Sigmoid colon (tissue), 7 donors: ENCODE measurements around the gene HMOX1. TPM values are rescaled to one million over a fixed set of nuclear protein-coding genes. Genes with fewer than 3 reads are reported as not detected.

Experiments
- DNase-seq: peaks from one replicate; pipeline ENCODE4 v3.0.0-alpha.2; 2019
- H3K27ac ChIP-seq, 4 donors: fragments of 200-600 bp; sonication (generic); one replicate each; pipeline ENCODE4 v1.5.1; 2016 to 2019; ENCODE audit warnings: mild to moderate bottlenecking in 1 of 4
- H3K27me3 ChIP-seq, 3 donors: fragments of 200-600 bp; sonication (generic); one replicate each; pipeline ENCODE4 v1.5.1; 2019; ENCODE audit warnings: mild to moderate bottlenecking in 1 of 3
- H3K36me3 ChIP-seq, 4 donors: fragments of 200-600 bp; sonication (generic); one replicate each; pipeline ENCODE4 v1.5.1; 2016 to 2019
- H3K4me1 ChIP-seq, 4 donors: fragments of 200-600 bp; sonication (generic); one replicate each; pipeline ENCODE4 v1.5.1; 2017 to 2019
- H3K4me3 ChIP-seq, 4 donors: fragments of 200-600 bp; sonication (generic); one replicate each; pipeline ENCODE4 v1.5.1; 2017 to 2019; ENCODE audit warnings: mild to moderate bottlenecking in 2 of 4, moderate library complexity in 1 of 4
- H3K9me3 ChIP-seq, 4 donors: fragments of 200-600 bp in 3 of 4; sonication (generic) in 3 of 4; one replicate each; pipeline versions ENCODE4 v1.5.1 to v1.6.1; 2013 to 2019
- EP300 ChIP-seq, 4 donors: sonication (generic); formaldehyde crosslinking; IDR thresholded peaks; one replicate each; pipeline ENCODE4 v1.6.1; 2017; ENCODE audit warnings: antibody characterized with exemption in 4 of 4
- POLR2A ChIP-seq, 2 donors: fragments of 450-650 bp; IDR thresholded peaks; one replicate each; pipeline ENCODE4 v1.6.1; 2016; ENCODE audit warnings: antibody characterized with exemption in 2 of 2, mild to moderate bottlenecking in 2 of 2, moderate library complexity in 2 of 2
- POLR2AphosphoS5 ChIP-seq, 4 donors: sonication (generic); formaldehyde crosslinking; IDR thresholded peaks; one replicate each; pipeline ENCODE4 v1.6.1; 2017; ENCODE audit warnings: antibody characterized with exemption in 4 of 4
- WGBS, 2 donors: extraction: QIAGEN DNeasy Blood & Tissue Kit; methylation state at CpG; one replicate each; pipeline ENCODE4 v1.1.7; 2013; 5-methylcytosine and 5-hydroxymethylcytosine counted together
- intact Hi-C: fragments of 100-400 bp; cut with DNase I; formaldehyde crosslinking; loops from one replicate; pipeline ENCODE4 v1.15.1; 2023
- polyA plus RNA-seq, 3 donors: library from polyadenylated mRNA; stranded (reverse); fragments of 200-250 nt; gene quantifications; one replicate each; pipeline ENCODE4 v1.2.3, GENCODE V29; 2013
- total RNA-seq, 4 donors: library from RNA; depleted of rRNA; stranded (reverse); fragments of >200 nt; gene quantifications; one replicate each; pipeline ENCODE4 v1.1.0, GENCODE V29; 2016
- TF ChIP-seq, protein P1 (sequence below), 4 experiments: fragments of 450-650 bp in 3 of 4; fragments of 200-600 bp in 1 of 4; IDR thresholded peaks; one replicate each; pipeline ENCODE4 v1.5.1; 2016 to 2019; ENCODE audit warnings: antibody characterized with exemption in 4 of 4, mild to moderate bottlenecking in 3 of 4, moderate library complexity in 2 of 4
- donor health status: healthy with polysubstance abuse.
- donor health status: Bipolar disorder and iron deficiency.
- donor health status: healthy.

HMOX1 gene
- total and polyA plus RNA-seq, 7 donors, result 5.0 to 138 (median 35.5) TPM

- 88 to 93% methylated on average over 5 of the region's 5 CpGs for WGBS, 2 donors
- H3K27me3 ChIP-seq, result no peaks in the 10 kb centered on the region
- no peaks in the 10 kb centered on the region for H3K4me1 ChIP-seq
- intact Hi-C loops, result no loop called here
- peaks cover 0 to 44% (median 10%) of the 10 kb centered on the region in 4 donors for H3K36me3 ChIP-seq
- TF ChIP-seq, protein P1, sequence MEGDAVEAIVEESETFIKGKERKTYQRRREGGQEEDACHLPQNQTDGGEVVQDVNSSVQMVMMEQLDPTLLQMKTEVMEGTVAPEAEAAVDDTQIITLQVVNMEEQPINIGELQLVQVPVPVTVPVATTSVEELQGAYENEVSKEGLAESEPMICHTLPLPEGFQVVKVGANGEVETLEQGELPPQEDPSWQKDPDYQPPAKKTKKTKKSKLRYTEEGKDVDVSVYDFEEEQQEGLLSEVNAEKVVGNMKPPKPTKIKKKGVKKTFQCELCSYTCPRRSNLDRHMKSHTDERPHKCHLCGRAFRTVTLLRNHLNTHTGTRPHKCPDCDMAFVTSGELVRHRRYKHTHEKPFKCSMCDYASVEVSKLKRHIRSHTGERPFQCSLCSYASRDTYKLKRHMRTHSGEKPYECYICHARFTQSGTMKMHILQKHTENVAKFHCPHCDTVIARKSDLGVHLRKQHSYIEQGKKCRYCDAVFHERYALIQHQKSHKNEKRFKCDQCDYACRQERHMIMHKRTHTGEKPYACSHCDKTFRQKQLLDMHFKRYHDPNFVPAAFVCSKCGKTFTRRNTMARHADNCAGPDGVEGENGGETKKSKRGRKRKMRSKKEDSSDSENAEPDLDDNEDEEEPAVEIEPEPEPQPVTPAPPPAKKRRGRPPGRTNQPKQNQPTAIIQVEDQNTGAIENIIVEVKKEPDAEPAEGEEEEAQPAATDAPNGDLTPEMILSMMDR (IDR thresholded peaks at IDR 0.05), result no peak
- TF ChIP-seq POLR2AphosphoS5 (IDR thresholded peaks at IDR 0.05), result no peak
- TF ChIP-seq EP300 (IDR thresholded peaks at IDR 0.05), result no peak
- TF ChIP-seq POLR2A (IDR thresholded peaks at IDR 0.05), result no peak
- no peaks in the 10 kb centered on the region for H3K9me3 ChIP-seq
- no peak overlapping the region for H3K4me3 ChIP-seq
- no peak overlapping the region for H3K27ac ChIP-seq
- DNase-seq, result no peak
Measured at GRCh38 chr22:35390933-35391332, 10.0 kb downstream of the HMOX1 start.

- H3K27ac ChIP-seq, result no peak overlapping the region
- intact Hi-C loops, result no loop called here
- no peaks in the 10 kb centered on the region for H3K9me3 ChIP-seq
- H3K27me3 ChIP-seq, result no peaks in the 10 kb centered on the region
- H3K4me1 ChIP-seq, result no peaks in the 10 kb centered on the region
- no peak overlapping the region for H3K4me3 ChIP-seq
- peaks cover 0 to 34% (median 2%) of the 10 kb centered on the region in 4 donors for H3K36me3 ChIP-seq
- TF ChIP-seq, protein P1 (IDR thresholded peaks at IDR 0.05), result no peak
- TF ChIP-seq EP300 (IDR thresholded peaks at IDR 0.05) (no peak), POLR2AphosphoS5 (IDR thresholded peaks at IDR 0.05) (no peak), POLR2A (IDR thresholded peaks at IDR 0.05) (no peak)
- DNase-seq, result no peak
- 22 to 54% methylated on average over 2 of the region's 2 CpGs for WGBS, 2 donors
Measured at GRCh38 chr22:35392357-35392756, 11.5 kb downstream of the HMOX1 start.

GRCh38 chr22:35393116-35394010 lies 12.5 kb downstream of the HMOX1 start:
- no peak for DNase-seq
- Histone ChIP-seq H3K27ac (no peak overlapping the region), H3K4me1 (no peaks in the 10 kb centered on the region), H3K4me3 (no peak overlapping the region), H3K36me3 (peaks cover 0 to 29% (median 0%) of the 10 kb centered on the region in 4 donors), H3K27me3 (no peaks in the 10 kb centered on the region), H3K9me3 (no peaks in the 10 kb centered on the region)
- TF ChIP-seq, protein P1 (IDR thresholded peaks at IDR 0.05), result no peak
- TF ChIP-seq POLR2A (IDR thresholded peaks at IDR 0.05), result no peak
- no peak for TF ChIP-seq POLR2AphosphoS5 (IDR thresholded peaks at IDR 0.05)
- TF ChIP-seq EP300 (IDR thresholded peaks at IDR 0.05), result no peak
- WGBS, 2 donors, result 75 to 87% methylated on average over 16 of the region's 16 CpGs
- intact Hi-C loops, result no loop called here

DNA sequence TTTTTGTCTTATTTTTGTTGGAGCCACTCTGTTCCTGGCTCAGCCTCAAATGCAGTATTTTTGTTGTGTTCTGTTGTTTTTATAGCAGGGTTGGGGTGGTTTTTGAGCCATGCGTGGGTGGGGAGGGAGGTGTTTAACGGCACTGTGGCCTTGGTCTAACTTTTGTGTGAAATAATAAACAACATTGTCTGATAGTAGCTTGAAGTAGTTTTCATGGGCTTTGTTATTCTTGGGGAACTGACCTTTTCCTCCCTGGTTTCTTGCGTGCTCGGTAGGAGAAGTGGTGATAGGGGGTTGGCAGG lies 13.1 kb downstream of the HMOX1 start:
- WGBS, 2 donors, result 38 to 54% methylated on average over 4 of the region's 4 CpGs

More for the DNA sequence above, 13.1 kb downstream of the HMOX1 start:
- intact Hi-C loops, result no loop called here
- H3K4me1 ChIP-seq, result no peaks in the 10 kb centered on the region
- TF ChIP-seq EP300 (IDR thresholded peaks at IDR 0.05), result no peak
- no peak for TF ChIP-seq POLR2A (IDR thresholded peaks at IDR 0.05)
- TF ChIP-seq POLR2AphosphoS5 (IDR thresholded peaks at IDR 0.05), result no peak
- TF ChIP-seq, protein P1 (IDR thresholded peaks at IDR 0.05), result no peak
- no peaks in the 10 kb centered on the region for H3K9me3 ChIP-seq
- no peaks in the 10 kb centered on the region for H3K27me3 ChIP-seq
- H3K4me3 ChIP-seq, result no peak overlapping the region
- DNase-seq, result no peak
- H3K36me3 ChIP-seq, result peaks cover 0 to 29% (median 0%) of the 10 kb centered on the region in 4 donors
- H3K27ac ChIP-seq, result no peak overlapping the region
